Measurements from ENCODE around the gene LDHAL6B. TPM values are rescaled to one million over a fixed set of nuclear protein-coding genes. Genes with fewer than 3 reads are reported as not detected.
"Not testable (repeated sequence)": the region's sequence is repeated elsewhere in the genome, so short reads cannot be mapped to it uniquely, and the experiment has no call there.

Gene LDHAL6B
- total RNA-seq, 1 donor from 2014 or later = not detected

GRCh38 chr15:59160880-59161593 lies 45.6 kb upstream of the LDHAL6B start:
- peaks cover 12% of the 10 kb centered on the region for H3K4me1 ChIP-seq
- peak; percentile 10 for ATAC-seq
- intact Hi-C loops (cut with DNase I) = no loop called here
- TF ChIP-seq CTCF (IDR thresholded peaks at IDR 0.05) = peak; percentile 25
- H3K27me3 ChIP-seq = no peaks in the 10 kb centered on the region
- H3K9me3 ChIP-seq = no peaks in the 10 kb centered on the region
- no peak overlapping the region for H3K27ac ChIP-seq
- H3K4me3 ChIP-seq = no peak overlapping the region
- peaks cover 32% of the 10 kb centered on the region for H3K36me3 ChIP-seq
- DNase-seq = no peak

GRCh38 chr15:59162080-59162479 lies 44.6 kb upstream of the LDHAL6B start:
- Histone ChIP-seq H3K4me1 (peaks cover 21% of the 10 kb centered on the region), H3K36me3 (peaks cover 26% of the 10 kb centered on the region)
- H3K9me3 ChIP-seq; intact Hi-C loops (cut with DNase I); H3K27ac ChIP-seq; DNase-seq; ATAC-seq; H3K4me3 ChIP-seq; H3K27me3 ChIP-seq: not testable (repeated sequence)

GRCh38 chr15:59165726-59166125 lies 40.9 kb upstream of the LDHAL6B start:
- DNase-seq (peak; percentile 27), ATAC-seq (peak; percentile 44)
- Histone ChIP-seq H3K27ac (peak overlapping the region; percentile 68), H3K36me3 (peaks cover 9% of the 10 kb centered on the region), H3K27me3 (no peaks in the 10 kb centered on the region), H3K4me1 (peaks cover 15% of the 10 kb centered on the region), H3K4me3 (no peak overlapping the region), H3K9me3 (no peaks in the 10 kb centered on the region)
- intact Hi-C loops (cut with DNase I) = no loop called here
- no peak for TF ChIP-seq CTCF (IDR thresholded peaks at IDR 0.05)

GRCh38 chr15:59166166-59166565 lies 40.5 kb upstream of the LDHAL6B start:
- H3K27ac ChIP-seq = peak overlapping the region; percentile 68
- no peaks in the 10 kb centered on the region for H3K27me3 ChIP-seq
- no peak for TF ChIP-seq CTCF (IDR thresholded peaks at IDR 0.05)
- H3K4me3 ChIP-seq = no peak overlapping the region
- peaks cover 8% of the 10 kb centered on the region for H3K36me3 ChIP-seq
- H3K4me1 ChIP-seq = peaks cover 15% of the 10 kb centered on the region
- H3K9me3 ChIP-seq = no peaks in the 10 kb centered on the region
- DNase-seq = no peak
- peak; percentile 38 for ATAC-seq
- intact Hi-C loops (cut with DNase I) = no loop called here

- H3K9me3 ChIP-seq = no peaks in the 10 kb centered on the region
- peak; percentile 60 for DNase-seq
- no peak overlapping the region for H3K4me3 ChIP-seq
- peak overlapping the region; percentile 68 for H3K27ac ChIP-seq
- H3K4me1 ChIP-seq = peaks cover 15% of the 10 kb centered on the region
- no peaks in the 10 kb centered on the region for H3K27me3 ChIP-seq
- peaks cover 9% of the 10 kb centered on the region for H3K36me3 ChIP-seq
- peak; percentile 53 for ATAC-seq
- intact Hi-C loops (cut with DNase I) = no loop called here
- no peak for TF ChIP-seq CTCF (IDR thresholded peaks at IDR 0.05)
Observed at GRCh38 chr15:59166601-59167265, 39.9 kb upstream of the LDHAL6B start.

- peak; percentile 51 for DNase-seq
- peak; percentile 47 for ATAC-seq
- Histone ChIP-seq H3K36me3 (peaks cover 10% of the 10 kb centered on the region), H3K4me1 (peaks cover 15% of the 10 kb centered on the region), H3K4me3 (no peak overlapping the region), H3K27me3 (no peaks in the 10 kb centered on the region), H3K9me3 (no peaks in the 10 kb centered on the region), H3K27ac (peak overlapping the region; percentile 59)
- no peak for TF ChIP-seq CTCF (IDR thresholded peaks at IDR 0.05)
- intact Hi-C loops (cut with DNase I) = no loop called here
Observed at GRCh38 chr15:59168536-59168935, 38.1 kb upstream of the LDHAL6B start.

Data from upper lobe of right lung (tissue), 1 donor.